Measurements from ENCODE around the gene RPS6KC1.
"Not testable (repeated sequence)": the region's sequence is repeated elsewhere in the genome, so short reads cannot be mapped to it uniquely, and the experiment has no call there.

The RPS6KC1 gene

GRCh38 chr1:213110349-213111300, 59.6 kb downstream of the RPS6KC1 start:
- Histone ChIP-seq H2AFZ (ENCODE audit: low read depth) (no peak overlapping the region), H3K27me3 (ENCODE audit: insufficient read depth, low read depth) (no peaks in the 10 kb centered on the region), H3K27ac (peak overlapping the region; percentile 12; the same call in 1 of the 2 replicates), H4K20me1 (ENCODE audit: insufficient read depth) (no peaks in the 10 kb centered on the region), H3K4me1 (ENCODE audit: low read depth, poor library complexity, severe bottlenecking) (peaks cover 29% of the 10 kb centered on the region), H3K79me2 (ENCODE audit: insufficient read depth, low read depth) (no peaks in the 10 kb centered on the region), H3K4me2 (peak overlapping the region; percentile 67), H3K36me3 (ENCODE audit: insufficient read depth) (no peaks in the 10 kb centered on the region), H3K4me3 (IDR thresholded peaks at IDR 0.05; ENCODE audit: insufficient read depth, low read depth, low read length) (no peak overlapping the region), H3K9ac (no peak overlapping the region)
- TF ChIP-seq CTCF (conservative IDR thresholded peaks at IDR 0.05; ENCODE audit: low read depth, low read length) = no peak

- no peak overlapping the region for H3K4me3 ChIP-seq (IDR thresholded peaks at IDR 0.05; ENCODE audit: insufficient read depth, low read depth, low read length)
- H3K4me1 ChIP-seq (ENCODE audit: low read depth, poor library complexity, severe bottlenecking) = peaks cover 29% of the 10 kb centered on the region
- peak overlapping the region; percentile 67 for H3K4me2 ChIP-seq
- no peaks in the 10 kb centered on the region for H3K27me3 ChIP-seq (ENCODE audit: insufficient read depth, low read depth)
- no peaks in the 10 kb centered on the region for H3K79me2 ChIP-seq (ENCODE audit: insufficient read depth, low read depth)
- no peaks in the 10 kb centered on the region for H4K20me1 ChIP-seq (ENCODE audit: insufficient read depth)
- no peak overlapping the region for H3K9ac ChIP-seq
- no peaks in the 10 kb centered on the region for H3K36me3 ChIP-seq (ENCODE audit: insufficient read depth)
- H2AFZ ChIP-seq (ENCODE audit: low read depth) = no peak overlapping the region
- no peak for TF ChIP-seq CTCF (conservative IDR thresholded peaks at IDR 0.05; ENCODE audit: low read depth, low read length)
- no peak overlapping the region for H3K27ac ChIP-seq
These were observed 60.5 kb downstream of the RPS6KC1 start for GRCh38 chr1:213111502-213111901.

- not testable (repeated sequence) for H3K4me2 ChIP-seq; H3K36me3 ChIP-seq (ENCODE audit: insufficient read depth); H3K9ac ChIP-seq; H3K27ac ChIP-seq; H3K4me3 ChIP-seq (IDR thresholded peaks at IDR 0.05; ENCODE audit: insufficient read depth, low read depth, low read length); H3K79me2 ChIP-seq (ENCODE audit: insufficient read depth, low read depth); H3K27me3 ChIP-seq (ENCODE audit: insufficient read depth, low read depth); H4K20me1 ChIP-seq (ENCODE audit: insufficient read depth); H2AFZ ChIP-seq (ENCODE audit: low read depth)
- peaks cover 29% of the 10 kb centered on the region for H3K4me1 ChIP-seq (ENCODE audit: low read depth, poor library complexity, severe bottlenecking)
These were observed 61.7 kb downstream of the RPS6KC1 start for GRCh38 chr1:213112723-213113122.

DNA sequence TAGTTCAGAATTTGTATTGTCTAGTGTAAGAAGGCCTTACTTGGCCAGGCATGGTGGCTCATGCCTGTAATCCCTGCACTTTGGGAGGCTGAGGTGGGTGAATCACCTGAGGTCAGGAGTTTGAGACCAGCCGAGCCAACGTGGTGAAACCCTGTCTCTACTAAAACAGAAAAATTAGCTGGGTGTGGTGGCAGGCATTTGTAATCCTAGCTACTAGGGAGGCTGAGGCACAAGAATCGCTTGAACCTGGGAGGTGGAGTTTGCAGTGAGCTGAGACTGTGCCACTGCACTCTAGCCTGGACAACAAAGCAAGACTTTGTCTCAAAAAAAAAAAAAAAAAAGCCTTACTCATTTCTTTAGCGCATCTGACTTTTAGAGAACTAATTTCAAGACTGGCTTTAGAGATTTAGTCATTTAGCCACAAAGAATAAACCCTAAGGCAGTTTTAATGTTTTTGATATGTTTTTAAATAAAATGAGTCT, 66.7 kb downstream of the RPS6KC1 start:
- H3K4me3 ChIP-seq (IDR thresholded peaks at IDR 0.05; ENCODE audit: insufficient read depth, low read depth, low read length); H3K36me3 ChIP-seq (ENCODE audit: insufficient read depth); H3K79me2 ChIP-seq (ENCODE audit: insufficient read depth, low read depth); H2AFZ ChIP-seq (ENCODE audit: low read depth); H3K9ac ChIP-seq; H3K4me1 ChIP-seq (ENCODE audit: low read depth, poor library complexity, severe bottlenecking); H3K27ac ChIP-seq; H4K20me1 ChIP-seq (ENCODE audit: insufficient read depth); H3K27me3 ChIP-seq (ENCODE audit: insufficient read depth, low read depth); H3K4me2 ChIP-seq: not testable (repeated sequence)

DNA sequence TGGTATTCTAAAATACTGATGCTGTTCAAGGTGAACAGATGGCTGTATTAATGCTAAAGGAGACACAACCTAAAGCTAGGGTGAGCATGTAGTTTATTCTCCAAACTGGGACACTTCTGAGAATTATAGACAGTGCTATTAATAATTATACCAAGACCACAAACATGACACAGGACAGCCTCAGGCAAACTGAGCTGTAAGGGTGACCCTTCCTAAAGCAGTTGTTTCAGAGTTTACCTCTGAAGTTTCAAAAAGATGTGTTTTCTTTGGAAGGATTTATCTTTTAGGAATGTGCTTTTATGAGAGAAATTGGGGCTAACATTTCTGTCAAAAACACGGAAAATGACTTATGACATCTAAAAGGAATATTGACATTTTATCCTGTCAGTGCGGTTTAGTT, 68.8 kb downstream of the RPS6KC1 start:
- H3K79me2 ChIP-seq (ENCODE audit: insufficient read depth, low read depth) = no peaks in the 10 kb centered on the region
- no peaks in the 10 kb centered on the region for H3K4me1 ChIP-seq (ENCODE audit: low read depth, poor library complexity, severe bottlenecking)
- H3K4me2 ChIP-seq = no peak overlapping the region
- H2AFZ ChIP-seq (ENCODE audit: low read depth) = no peak overlapping the region
- no peak overlapping the region for H3K4me3 ChIP-seq (IDR thresholded peaks at IDR 0.05; ENCODE audit: insufficient read depth, low read depth, low read length)
- H3K36me3 ChIP-seq (ENCODE audit: insufficient read depth) = no peaks in the 10 kb centered on the region
- no peak overlapping the region for H3K27ac ChIP-seq
- H4K20me1 ChIP-seq (ENCODE audit: insufficient read depth) = no peaks in the 10 kb centered on the region
- no peak for TF ChIP-seq CTCF (conservative IDR thresholded peaks at IDR 0.05; ENCODE audit: low read depth, low read length)
- no peaks in the 10 kb centered on the region for H3K27me3 ChIP-seq (ENCODE audit: insufficient read depth, low read depth)
- H3K9ac ChIP-seq = no peak overlapping the region
